GM10266 (cell line): ENCODE measurements around the gene KCNJ16.

ENCODE experiments used
- DNase-seq: peaks from one replicate; pipeline ENCODE4 v3.0.0; 2012; ENCODE audit errors: extremely low spot score
- CTCF ChIP-seq: IDR thresholded peaks from 2 replicates; pipeline ENCODE4 v1.5.1; 2012; ENCODE audit warnings: mild to moderate bottlenecking, low read depth; ENCODE audit not compliant: control insufficient read depth, insufficient read depth; ENCODE audit errors: missing control alignments

KCNJ16 gene

GRCh38 chr17:70070305-70071027, 4.6 kb upstream of the KCNJ16 start:
- TF ChIP-seq CTCF = no peak

DNA sequence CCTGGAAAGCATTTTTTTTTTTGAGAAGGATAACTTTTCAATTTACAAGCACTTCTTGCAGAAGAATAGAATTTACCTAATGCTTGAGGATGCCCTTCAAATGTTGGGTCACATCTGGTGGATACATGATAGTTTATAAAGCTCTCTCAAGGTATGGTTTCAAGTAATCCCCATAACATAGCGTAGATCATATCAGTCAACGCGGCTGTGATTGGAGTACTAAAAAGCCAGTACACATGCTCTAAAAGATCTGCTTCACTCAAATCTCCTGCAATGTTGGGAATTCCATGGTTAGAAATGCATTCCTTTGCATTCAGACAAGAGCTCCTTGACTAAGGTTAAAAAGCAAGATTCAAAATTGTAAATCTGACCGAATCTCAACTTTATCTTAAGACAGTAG, 3.9 kb upstream of the KCNJ16 start:
- TF ChIP-seq CTCF = no peak
- no peak for DNase-seq

More at GRCh38 chr17:70070305-70071027, 4.6 kb upstream of the KCNJ16 start:
- no peak for DNase-seq

DNA sequence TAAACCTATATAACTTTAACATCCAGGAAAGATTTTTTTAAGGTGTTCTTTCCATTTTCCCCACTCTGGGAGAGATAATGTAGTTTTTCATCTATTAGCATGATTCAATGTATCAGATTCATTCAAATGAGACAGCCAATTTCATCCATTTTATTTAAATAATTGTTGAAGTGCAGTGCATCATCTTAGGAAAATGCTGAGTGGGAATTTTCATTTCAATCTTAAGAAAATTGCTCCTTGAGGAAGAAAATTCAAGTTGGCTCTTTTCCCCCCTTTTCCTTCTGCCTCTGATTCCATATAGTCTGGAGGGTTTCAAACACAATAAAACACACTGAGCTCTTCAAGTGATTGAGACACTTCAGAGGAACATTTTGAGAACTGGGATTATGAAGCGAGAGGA, 3.4 kb upstream of the KCNJ16 start:
- no peak for DNase-seq
- no peak for TF ChIP-seq CTCF

DNA sequence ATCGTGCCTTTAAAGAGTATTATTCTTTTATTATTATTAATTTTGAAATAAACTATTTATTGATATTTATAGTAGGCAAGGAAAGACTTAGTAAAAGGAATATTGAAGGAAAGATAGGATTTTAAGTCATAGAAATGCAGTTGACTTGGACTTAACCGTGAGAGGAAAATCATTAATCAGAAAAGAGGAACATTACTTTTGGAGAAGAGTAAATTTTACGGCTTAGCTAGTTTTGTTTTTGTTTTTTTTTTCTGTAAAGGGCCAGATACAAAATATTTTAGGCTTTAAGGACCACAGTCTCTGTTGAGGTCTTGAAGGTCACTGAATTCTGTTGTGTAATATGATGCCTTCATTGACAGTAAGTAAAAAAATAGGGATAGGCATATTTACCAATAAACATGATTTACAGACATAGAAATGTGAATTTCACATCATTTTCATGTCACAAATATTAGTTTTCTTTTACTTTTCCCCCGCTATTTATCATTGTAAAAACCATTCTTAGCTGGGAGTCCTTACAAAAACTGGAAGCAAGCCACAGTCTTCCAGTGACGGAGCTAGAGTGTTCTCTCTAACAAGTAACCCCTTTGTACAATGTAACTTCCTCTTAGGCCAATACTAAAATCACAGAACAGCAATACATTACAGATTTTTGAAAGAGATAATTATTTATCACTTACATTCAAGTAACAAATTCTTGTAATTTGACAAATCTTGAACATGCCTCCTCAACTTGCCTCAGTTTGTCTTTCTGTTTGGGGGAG, 2.3 kb upstream of the KCNJ16 start:
- DNase-seq = no peak

GRCh38 chr17:70073310-70073709, 1.7 kb upstream of the KCNJ16 start:
- no peak for TF ChIP-seq CTCF
- no peak for DNase-seq

More for the DNA sequence above, 2.3 kb upstream of the KCNJ16 start:
- TF ChIP-seq CTCF = no peak

GRCh38 chr17:70073799-70074198, 1.2 kb upstream of the KCNJ16 start:
- no peak for TF ChIP-seq CTCF
- DNase-seq = no peak

- DNase-seq = no peak
- no peak for TF ChIP-seq CTCF
Observed at GRCh38 chr17:70074236-70074830, 692 bp upstream of the KCNJ16 start.
